Liver (tissue), 9 donors: ENCODE results near the gene CACNA1D. TPM values are rescaled to one million over a fixed set of nuclear protein-coding genes. Genes with fewer than 3 reads are reported as not detected.

ENCODE experiments used
- DNase-seq: peaks from one replicate; pipeline ENCODE4 v3.0.0-alpha.2; 2017; ENCODE audit warnings: low spot score
- H3K27ac ChIP-seq, 2 donors: one replicate each; pipeline ENCODE4 v1.7.0; 2013; ENCODE audit warnings: inconsistent platforms in 2 of 2, low read length in 2 of 2, control low read depth in 1 of 2, low read depth in 1 of 2, mild to moderate bottlenecking in 1 of 2
- H3K27me3 ChIP-seq, 4 donors: one replicate each; pipeline versions ENCODE4 v1.6.1 to v1.7.0; 2013; ENCODE audit warnings: low read length in 3 of 4, inconsistent platforms in 1 of 4, mild to moderate bottlenecking in 1 of 4, moderate library complexity in 1 of 4; ENCODE audit not compliant: control insufficient read depth in 4 of 4, insufficient read depth in 4 of 4
- H3K36me3 ChIP-seq, 4 donors: one replicate each; pipeline versions ENCODE4 v1.6.1 to v1.7.0; 2013; ENCODE audit warnings: low read length in 3 of 4, mild to moderate bottlenecking in 3 of 4, low read depth in 1 of 4, moderate library complexity in 1 of 4; ENCODE audit not compliant: control insufficient read depth in 4 of 4, insufficient read depth in 3 of 4
- H3K4me1 ChIP-seq, 4 donors: one replicate each; pipeline versions ENCODE4 v1.6.1 to v1.7.0; 2013; ENCODE audit warnings: low read length in 3 of 4, mild to moderate bottlenecking in 3 of 4, moderate library complexity in 1 of 4; ENCODE audit not compliant: control insufficient read depth in 4 of 4, insufficient read depth in 4 of 4
- H3K4me3 ChIP-seq, 3 donors: one replicate each; pipeline versions ENCODE4 v1.6.1 to v1.7.0; 2013; ENCODE audit warnings: low read length in 3 of 3, control low read depth in 1 of 3, low read depth in 1 of 3, mild to moderate bottlenecking in 1 of 3
- H3K9ac ChIP-seq, 2 donors: one replicate each; pipeline ENCODE4 v1.7.0; 2013; ENCODE audit warnings: low read length in 2 of 2, mild to moderate bottlenecking in 2 of 2, moderate library complexity in 2 of 2, control low read depth in 1 of 2, low read depth in 1 of 2
- H3K9me3 ChIP-seq, 4 donors: one replicate each; pipeline versions ENCODE4 v1.6.1 to v1.7.0; 2013; ENCODE audit warnings: low read length in 3 of 4; ENCODE audit not compliant: control insufficient read depth in 4 of 4
- ATF3 ChIP-seq: IDR thresholded peaks from 2 replicates; pipeline ENCODE4 v1.6.1; 2016; ENCODE audit warnings: antibody characterized with exemption
- EGR1 ChIP-seq, 2 donors: IDR thresholded peaks; 2 replicates each; pipeline ENCODE4 v1.6.1; 2016 to 2018; ENCODE audit warnings: antibody characterized with exemption in 2 of 2, low read depth in 2 of 2
- FOXA1 ChIP-seq: IDR thresholded peaks from 2 replicates; pipeline ENCODE4 v1.6.1; 2016; ENCODE audit warnings: antibody characterized with exemption
- GABPA ChIP-seq, 2 donors: IDR thresholded peaks in 1 of 2; conservative IDR thresholded peaks in 1 of 2; 2 replicates each; pipeline ENCODE4 v1.6.1; 2016; ENCODE audit warnings: antibody characterized with exemption in 2 of 2, mild to moderate bottlenecking in 1 of 2, moderate library complexity in 1 of 2
- HNF4A ChIP-seq, 2 donors: conservative IDR thresholded peaks; 2 replicates each; pipeline ENCODE4 v1.6.1; 2016; ENCODE audit warnings: antibody characterized with exemption in 2 of 2, mild to moderate bottlenecking in 2 of 2
- HNF4G ChIP-seq: IDR thresholded peaks from 2 replicates; pipeline ENCODE4 v1.6.1; 2016; ENCODE audit warnings: antibody characterized with exemption
- JUND ChIP-seq, 2 donors: IDR thresholded peaks; 2 replicates each; pipeline ENCODE4 v1.6.1; 2016; ENCODE audit warnings: antibody characterized with exemption in 2 of 2
- MAX ChIP-seq: IDR thresholded peaks from 2 replicates; pipeline ENCODE4 v1.6.1; 2016; ENCODE audit warnings: antibody characterized with exemption
- NR2F2 ChIP-seq: IDR thresholded peaks from 2 replicates; pipeline ENCODE4 v1.6.1; 2016; ENCODE audit warnings: antibody characterized with exemption
- REST ChIP-seq: IDR thresholded peaks from 2 replicates; pipeline ENCODE4 v1.6.1; 2016; ENCODE audit warnings: antibody characterized with exemption, mild to moderate bottlenecking
- RXRA ChIP-seq, 2 donors: IDR thresholded peaks; 2 replicates each; pipeline ENCODE4 v1.6.1; 2017 to 2018; ENCODE audit warnings: antibody characterized with exemption in 2 of 2, mild to moderate bottlenecking in 1 of 2
- SP1 ChIP-seq: IDR thresholded peaks from 2 replicates; pipeline ENCODE4 v1.6.1; 2018; ENCODE audit warnings: antibody characterized with exemption, mild to moderate bottlenecking
- YY1 ChIP-seq: IDR thresholded peaks from 2 replicates; pipeline ENCODE4 v1.6.1; 2016; ENCODE audit warnings: antibody characterized with exemption, mild to moderate bottlenecking
- ZBTB33 ChIP-seq: IDR thresholded peaks from 2 replicates; pipeline ENCODE4 v1.6.1; 2016; ENCODE audit warnings: antibody characterized with exemption
- WGBS: extraction: QIAGEN DNeasy Blood & Tissue Kit; methylation state at CpG from one replicate; pipeline ENCODE4 v1.1.7; 2013; 5-methylcytosine and 5-hydroxymethylcytosine counted together
- polyA plus RNA-seq, 2 donors: library from polyadenylated mRNA; stranded (reverse) in 1 of 2; unstranded in 1 of 2; fragments of 200-250 nt in 1 of 2; fragments of >200 nt in 1 of 2; fragmentation: Nextera tagmentation in 1 of 2; extraction: Ambion mirVana in 1 of 2; gene quantifications; one replicate each; pipeline versions ENCODE4 v1.2.1 to v1.2.3, GENCODE V29; 2013 to 2015
- total RNA-seq, 2 donors: library from RNA; depleted of rRNA; stranded (reverse); fragments of >200 nt; gene quantifications; one replicate each; pipeline ENCODE4 v1.2.3, GENCODE V29; 2014
- donor health status: healthy.
- donor health status: healthy.
- donor health status: healthy.
- donor health status: healthy.
- donor health status: healthy.

The CACNA1D gene
- total and polyA plus RNA-seq, 4 donors = 1.8 to 18.9 (median 3.4) TPM

- Histone ChIP-seq H3K4me1 (peaks cover 0 to 6% (median 2%) of the 10 kb centered on the region in 4 donors), H3K36me3 (no peaks in the 10 kb centered on the region), H3K27me3 (no peaks in the 10 kb centered on the region), H3K9ac (no peak overlapping the region), H3K27ac (no peak overlapping the region), H3K4me3 (no peak overlapping the region), H3K9me3 (no peaks in the 10 kb centered on the region)
- WGBS = 91% methylated on average over 8 of the region's 8 CpGs
- no peak for TF ChIP-seq MAX
- no peak for TF ChIP-seq FOXA1
- TF ChIP-seq YY1 = no peak
- TF ChIP-seq REST = no peak
- TF ChIP-seq NR2F2 = no peak
- TF ChIP-seq JUND (IDR thresholded peaks at IDR 0.05) = no peak
- DNase-seq = no peak
Observed at GRCh38 chr3:53802256-53802880, 308.0 kb downstream of the CACNA1D start.

GRCh38 chr3:53803124-53803815 lies 308.9 kb downstream of the CACNA1D start:
- 93% methylated on average over 18 of the region's 18 CpGs for WGBS
- no peak for DNase-seq

More at GRCh38 chr3:53803124-53803815, 308.9 kb downstream of the CACNA1D start:
- Histone ChIP-seq H3K27me3 (no peaks in the 10 kb centered on the region), H3K4me1 (peaks cover 0 to 6% (median 2%) of the 10 kb centered on the region in 4 donors), H3K4me3 (no peak overlapping the region), H3K9ac (no peak overlapping the region), H3K36me3 (no peaks in the 10 kb centered on the region), H3K27ac (no peak overlapping the region), H3K9me3 (no peaks in the 10 kb centered on the region)
- TF ChIP-seq ATF3 (no peak), JUND (IDR thresholded peaks at IDR 0.05) (no peak), ZBTB33 (no peak), FOXA1 (no peak), REST (no peak), YY1 (no peak), GABPA (IDR thresholded peaks at IDR 0.05 in 1 of 2, conservative IDR thresholded peaks at IDR 0.05 in 1 of 2) (no peak), HNF4A (conservative IDR thresholded peaks at IDR 0.05) (no peak), NR2F2 (no peak), SP1 (no peak), RXRA (IDR thresholded peaks at IDR 0.05) (no peak), HNF4G (no peak), MAX (no peak), EGR1 (IDR thresholded peaks at IDR 0.05; ENCODE audit: low read depth in 2 of 2) (no peak)
